Epithelial cell of esophagus (primary cell): ENCODE results near the gene KRTAP19-5.
A peak's percentile ranks its signal among the peaks of the same experiment; 100 is the strongest.

Source experiments
- DNase-seq: peaks from one replicate; pipeline ENCODE4 v3.0.0; 2010; ENCODE audit warnings: low read depth
- H3K4me3 ChIP-seq: 2 replicates; pipeline ENCODE4 v1.5.1; 2011; ENCODE audit warnings: mild to moderate bottlenecking, low read length, control low read depth
- CTCF ChIP-seq: IDR thresholded peaks from 2 replicates; pipeline ENCODE4 v1.5.1; 2011; ENCODE audit warnings: low read depth, mild to moderate bottlenecking, low read length, control low read depth, inconsistent platforms; ENCODE audit not compliant: insufficient read depth; ENCODE audit errors: missing control alignments

The KRTAP19-5 gene

GRCh38 chr21:30468900-30469714, 32.8 kb downstream of the KRTAP19-5 start:
- DNase-seq = no peak
- H3K4me3 ChIP-seq = no peak overlapping the region
- no peak for TF ChIP-seq CTCF

GRCh38 chr21:30463713-30464112, 38.2 kb downstream of the KRTAP19-5 start:
- H3K4me3 ChIP-seq = no peak overlapping the region
- TF ChIP-seq CTCF = peak; percentile 73
- peak; percentile 30 for DNase-seq
